IMR-90 (cell line): ENCODE data around the gene LRFN4. TPM values are rescaled to one million over a fixed set of nuclear protein-coding genes. Genes with fewer than 3 reads are reported as not detected.
A peak's percentile ranks its signal among the peaks of the same experiment; 100 is the strongest.

Experiments used
- ATAC-seq: fragments of 200-7000 bp; cut with Tn5 transposase; 2 replicates; pipeline ENCODE4 v1.9.1; 2020; ENCODE audit warnings: low read depth, mild to moderate bottlenecking, moderate library complexity
- BruUV-seq: library from RNA; stranded (reverse); fragments of 400-500 nt; replicated peaks from 2 replicates; lab custom pipeline; 2021; lab: Mats Ljungman, UMichigan
- CTCF ChIA-PET: fragments of 300-600 bp; formaldehyde crosslinking; extraction: SDS; loops from one replicate; lab custom pipeline; 2021; ENCODE audit warnings: antibody characterized with exemption; lab: Yijun Ruan, JAX
- POLR2A ChIA-PET: fragments of 300-600 bp; sonication (Branson Sonifier 250); formaldehyde crosslinking; loops from one replicate; lab custom pipeline; 2022; ENCODE audit warnings: antibody characterized with exemption; ENCODE audit not compliant: unreplicated experiment; lab: Charles Lee
- DNase-seq: peaks from one replicate; pipeline ENCODE4 v3.0.0; 2013
- H2AFZ ChIP-seq: replicated peaks from 2 replicates; pipeline ENCODE3; 2013; ENCODE audit warnings: low read length, mild to moderate bottlenecking; ENCODE audit not compliant: poor library complexity
- H2AK5ac ChIP-seq: 2 replicates; pipeline ENCODE4 v1.6.1; 2013; ENCODE audit warnings: low read depth, low read length, inconsistent platforms
- H2AK9ac ChIP-seq: replicated peaks from 2 replicates; pipeline ENCODE3; 2013; ENCODE audit warnings: mild to moderate bottlenecking, low read depth, low read length, moderate library complexity; ENCODE audit not compliant: poor library complexity
- H2BK120ac ChIP-seq: 2 replicates; pipeline ENCODE4 v1.6.1; 2013; ENCODE audit warnings: low read depth, low read length, inconsistent platforms
- H2BK15ac ChIP-seq: 3 replicates; pipeline ENCODE4 v1.6.1; 2013; ENCODE audit warnings: low read depth, low read length, inconsistent platforms
- H2BK20ac ChIP-seq: 2 replicates; pipeline ENCODE4 v1.6.1; 2013; ENCODE audit warnings: low read depth, mild to moderate bottlenecking, inconsistent platforms, low read length, moderate library complexity
- H2BK5ac ChIP-seq: 2 replicates; pipeline ENCODE4 v1.6.1; 2013; ENCODE audit warnings: mild to moderate bottlenecking, low read depth, low read length, inconsistent platforms; ENCODE audit not compliant: poor library complexity, severe bottlenecking
- H3K14ac ChIP-seq: replicated peaks from 2 replicates; pipeline ENCODE4 v1.6.1; 2013; ENCODE audit warnings: low read depth, low read length, inconsistent platforms
- H3K18ac ChIP-seq: 2 replicates; pipeline ENCODE4 v1.6.1; 2013; ENCODE audit warnings: low read depth, low read length, control low read depth
- H3K23ac ChIP-seq: 2 replicates; pipeline ENCODE4 v1.6.1; 2013; ENCODE audit warnings: low read depth, low read length, inconsistent platforms
- H3K27ac ChIP-seq: 2 replicates; pipeline ENCODE4 v1.5.1; 2013; ENCODE audit warnings: mild to moderate bottlenecking, control low read depth, low read length; ENCODE audit not compliant: insufficient read depth
- H3K27me3 ChIP-seq: 2 replicates; pipeline ENCODE4 v1.6.1; 2013; ENCODE audit warnings: low read length; ENCODE audit not compliant: control insufficient read depth, insufficient read depth
- H3K36me3 ChIP-seq: 2 replicates; pipeline ENCODE4 v1.6.1; 2013; ENCODE audit warnings: low read length, mixed read lengths; ENCODE audit not compliant: control insufficient read depth, insufficient read depth
- H3K4ac ChIP-seq: 2 replicates; pipeline ENCODE4 v1.6.1; 2013; ENCODE audit warnings: low read depth, low read length, inconsistent platforms
- H3K4me1 ChIP-seq: 2 replicates; pipeline ENCODE4 v1.6.1; 2013; ENCODE audit warnings: low read length, mixed read lengths; ENCODE audit not compliant: control insufficient read depth, insufficient read depth
- H3K4me2 ChIP-seq: 2 replicates; pipeline ENCODE4 v1.6.1; 2013; ENCODE audit warnings: low read depth, mild to moderate bottlenecking, control low read depth, low read length, moderate library complexity
- H3K4me3 ChIP-seq: 2 replicates; pipeline ENCODE4 v1.5.1; 2013; ENCODE audit warnings: low read depth, mild to moderate bottlenecking, control low read depth, low read length, moderate library complexity; ENCODE audit not compliant: insufficient read depth
- H3K56ac ChIP-seq: 2 replicates; pipeline ENCODE4 v1.6.1; 2013; ENCODE audit warnings: low read length, inconsistent platforms; ENCODE audit not compliant: insufficient read depth; ENCODE audit errors: extremely low read depth
- H3K79me1 ChIP-seq, 2 experiments: 2 replicates each; pipeline ENCODE4 v1.6.1; 2013; ENCODE audit warnings: low read length in 2 of 2, inconsistent platforms in 1 of 2, low read depth in 1 of 2
- H3K9ac ChIP-seq: 2 replicates; pipeline ENCODE4 v1.6.1; 2013; ENCODE audit warnings: low read depth, low read length, control low read depth
- H3K9me1 ChIP-seq: 2 replicates; pipeline ENCODE4 v1.6.1; 2013; ENCODE audit warnings: low read length, inconsistent platforms; ENCODE audit not compliant: insufficient read depth
- H3K9me3 ChIP-seq: 2 replicates; pipeline ENCODE4 v1.6.1; 2013; ENCODE audit warnings: low read length; ENCODE audit not compliant: control insufficient read depth, insufficient read depth
- H4K20me1 ChIP-seq: 2 replicates; pipeline ENCODE4 v1.6.1; 2013; ENCODE audit warnings: low read length, inconsistent platforms; ENCODE audit not compliant: insufficient read depth
- H4K5ac ChIP-seq: 2 replicates; pipeline ENCODE4 v1.6.1; 2013; ENCODE audit warnings: mild to moderate bottlenecking, low read depth, low read length, control low read depth
- H4K8ac ChIP-seq, 2 experiments: 2 replicates each; pipeline ENCODE4 v1.6.1; 2013; ENCODE audit warnings: low read depth in 2 of 2, low read length in 2 of 2, control low read depth in 1 of 2, inconsistent platforms in 1 of 2
- H4K91ac ChIP-seq: 2 replicates; pipeline ENCODE4 v1.6.1; 2013; ENCODE audit warnings: low read depth, low read length, inconsistent platforms; ENCODE audit not compliant: insufficient read depth
- MAZ ChIP-seq: IDR thresholded peaks from 2 replicates; pipeline ENCODE4 v1.6.1; 2012; ENCODE audit warnings: low read depth, mild to moderate bottlenecking, low read length, improper control_type of control experiment, moderate library complexity, borderline replicate concordance
- MXI1 ChIP-seq: IDR thresholded peaks from 2 replicates; pipeline ENCODE4 v1.6.1; 2012; ENCODE audit warnings: low read depth, mild to moderate bottlenecking, low read length, moderate library complexity, borderline replicate concordance
- RAD21 ChIP-seq: IDR thresholded peaks from 2 replicates; pipeline ENCODE4 v1.6.1; 2012; ENCODE audit warnings: low read length, improper control_type of control experiment
- WGBS, 2 experiments: methylation state at CpG; one replicate each; pipeline versions ENCODE4 v1.1.5 to v1.1.7; 2013; ENCODE audit warnings: missing lambda C conversion rate in 2 of 2; ENCODE audit not compliant: insufficient read length in 1 of 2; ENCODE audit errors: extremely low coverage in 2 of 2; 5-methylcytosine and 5-hydroxymethylcytosine counted together
- dilution Hi-C: fragments of 300-500 bp; cut with HindIII; formaldehyde crosslinking; loops from one replicate; pipeline ENCODE4 v1.14.3; 2018; ENCODE audit warnings: low sequenced_read_pairs; ENCODE audit not compliant: unreplicated experiment
- in situ Hi-C: fragments of 300-500 bp; cut with MboI; formaldehyde crosslinking; loops from 3 replicates; pipeline ENCODE4 v1.14.3; 2019; ENCODE audit warnings: low sequenced_read_pairs, inconsistent platforms, mixed read lengths
- intact Hi-C: fragments of 100-400 bp; cut with micrococcal nuclease; formaldehyde crosslinking; loops from 2 replicates; pipeline ENCODE4 v1.10.0; 2022
- polyA plus RNA-seq, 3 experiments: library from polyadenylated mRNA; depleted of rRNA; stranded (reverse); fragments of >200 nt; gene quantifications; 2 replicates each; pipeline ENCODE4 v1.2.3, GENCODE V29; 2012; ENCODE audit warnings: low replicate concordance in 1 of 3
- total RNA-seq: library from RNA; depleted of rRNA; stranded (reverse); fragments of >200 nt; gene quantifications from 2 replicates; pipeline ENCODE4 v1.2.3, GENCODE V29; 2012

LRFN4 gene
- total and polyA plus RNA-seq, 2 of the 4 experiments (the other 2 are of a cell fraction) = 6.1 to 18.9 TPM

DNA sequence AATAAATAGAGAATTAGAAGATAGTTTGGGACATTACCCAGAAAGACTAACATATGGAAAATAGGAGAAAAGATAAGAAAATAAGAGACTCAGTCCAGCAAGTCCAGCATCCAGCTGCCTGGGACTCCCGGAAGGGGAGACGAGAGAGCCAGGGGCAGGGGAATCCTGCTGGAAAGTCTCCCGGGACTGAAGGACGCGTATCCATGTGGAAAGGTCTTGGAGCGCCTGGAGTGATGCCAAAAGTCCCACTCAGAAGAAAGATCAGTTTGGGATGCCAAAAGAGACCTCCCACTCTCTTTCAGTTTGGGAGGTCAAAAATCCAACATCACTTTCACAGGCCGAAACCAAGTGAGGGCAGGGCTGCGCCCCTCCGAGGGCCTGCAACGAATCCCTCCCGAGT is 30.7 kb downstream of the LRFN4 start (continued):
- TF ChIP-seq MAZ (no peak), RAD21 (no peak)

DNA sequence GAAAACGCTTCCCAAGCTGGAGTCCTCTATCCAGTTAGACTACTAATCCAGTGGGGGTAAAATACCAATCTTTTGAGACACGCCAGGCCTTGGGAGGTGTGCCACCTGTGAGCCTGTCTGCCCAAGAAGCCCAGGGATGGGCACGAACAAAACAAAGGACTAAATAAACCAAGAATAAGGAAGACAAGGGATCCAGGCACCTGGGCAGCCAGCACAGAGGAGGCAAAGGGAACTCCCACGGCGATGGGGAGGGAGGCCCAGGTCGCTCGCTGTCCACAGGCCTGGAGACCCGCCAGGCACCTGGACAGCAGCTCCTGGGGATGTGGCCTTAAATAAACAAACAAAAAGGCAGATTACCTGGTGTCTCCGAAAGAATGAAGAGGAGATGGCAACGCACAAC is 31.4 kb downstream of the LRFN4 start:
- dilution Hi-C loops (no loop called here), in situ Hi-C loops (no loop called here)
- CTCF ChIA-PET = no interaction called here

More for the DNA sequence above, 31.4 kb downstream of the LRFN4 start:
- Histone ChIP-seq H3K4me2 (no peak overlapping the region), H4K91ac (no peak overlapping the region), H2AK9ac (peak overlapping the region; percentile 79), H3K9me3 (no peaks in the 10 kb centered on the region), H2BK5ac (no peak overlapping the region), H4K20me1 (no peaks in the 10 kb centered on the region), H2AFZ (no peak overlapping the region), H3K27me3 (no peaks in the 10 kb centered on the region), H2BK15ac (no peak overlapping the region), H3K27ac (no peak overlapping the region), H3K14ac (no peak overlapping the region), H3K4me3 (no peak overlapping the region), H3K9me1 (peaks cover 9% of the 10 kb centered on the region), H4K8ac (no peak overlapping the region), H3K4me1 (peaks cover 22% of the 10 kb centered on the region), H3K56ac (no peak overlapping the region), H3K18ac (no peak overlapping the region), H2BK20ac (no peak overlapping the region), H3K4ac (no peak overlapping the region), H2BK120ac (no peak overlapping the region), H3K23ac (no peak overlapping the region), H3K9ac (no peak overlapping the region), H4K5ac (no peak overlapping the region), H2AK5ac (peak overlapping the region; percentile 30; the same call in 1 of the 2 replicates), H3K36me3 (peaks cover 2% of the 10 kb centered on the region; the same call in 1 of the 2 replicates), H3K79me1 (peaks cover 5 to 19% of the 10 kb centered on the region in 2 experiments; a peak in 2 of 4 replicates)
- POLR2A ChIA-PET = interaction anchor here (0.6 kb wide), 1 partner anchor 286 kb away, joined by 3 read pairs; no protein-coding TSS in a partner anchor
- DNase-seq (no peak), ATAC-seq (no peak)
- no TSS peak for BruUV-seq
- intact Hi-C loops = no loop called here
- no peak for TF ChIP-seq MXI1
- WGBS, 2 experiments = 100% methylated on average over 3 of the region's 10 CpGs; no CpG with 5 or more reads in 1 of the 2 experiments
